NCI-H2081 (cell line): ENCODE results near the gene WASL.
A peak's percentile ranks its signal among the peaks of the same experiment; 100 is the strongest.
"Not testable (repeated sequence)": the region's sequence is repeated elsewhere in the genome, so short reads cannot be mapped to it uniquely, and the experiment has no call there.

Source experiments
- DNase-seq, 2 experiments: peaks; one replicate each; lab custom pipeline; 2025; lab: John Stamatoyannopoulos, UW

The WASL gene

GRCh38 chr7:123769371-123769770 is 20.6 kb upstream of the WASL start:
- DNase-seq, result no peak

DNA sequence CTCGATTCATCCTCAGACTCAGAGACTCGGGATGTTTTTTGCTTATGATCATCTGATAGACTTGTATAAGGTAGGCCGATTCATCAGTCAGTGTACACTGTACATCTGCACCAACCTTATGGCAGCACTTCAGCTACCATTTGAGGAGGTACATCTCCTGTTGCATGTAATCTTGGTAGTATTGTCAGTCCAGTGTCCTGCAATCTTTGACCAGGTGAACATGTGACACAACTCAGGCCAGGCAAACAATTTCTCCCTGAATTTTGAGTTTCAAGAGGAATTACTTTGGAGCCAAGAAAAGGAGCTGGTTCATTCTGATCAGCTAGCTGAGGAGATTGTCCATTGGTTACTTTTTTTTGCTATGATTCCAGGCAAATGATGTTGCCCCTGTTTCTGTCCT is 19.7 kb upstream of the WASL start:
- DNase-seq, result no peak

- DNase-seq, result no peak
Observed at GRCh38 chr7:123763191-123763661, 14.4 kb upstream of the WASL start.

DNA sequence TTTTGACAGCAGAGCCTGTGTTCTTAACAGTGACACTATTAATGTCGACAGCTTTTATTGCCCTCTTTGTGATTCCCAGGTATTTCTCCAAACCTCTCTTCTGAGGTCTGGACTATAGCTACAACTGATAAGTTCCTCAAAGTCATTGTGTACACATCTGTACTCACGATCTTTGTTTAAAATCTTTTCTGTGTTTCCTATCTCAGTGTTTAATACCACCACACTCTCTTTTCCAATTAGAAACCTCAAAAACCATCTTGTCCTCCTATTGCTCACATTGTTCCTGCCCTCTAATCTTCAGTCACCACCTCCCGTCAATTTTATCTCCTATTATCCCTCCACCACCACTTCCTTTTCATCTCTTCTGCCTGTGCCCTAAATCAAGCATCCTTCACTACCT is 12.9 kb upstream of the WASL start:
- DNase-seq, result no peak

DNA sequence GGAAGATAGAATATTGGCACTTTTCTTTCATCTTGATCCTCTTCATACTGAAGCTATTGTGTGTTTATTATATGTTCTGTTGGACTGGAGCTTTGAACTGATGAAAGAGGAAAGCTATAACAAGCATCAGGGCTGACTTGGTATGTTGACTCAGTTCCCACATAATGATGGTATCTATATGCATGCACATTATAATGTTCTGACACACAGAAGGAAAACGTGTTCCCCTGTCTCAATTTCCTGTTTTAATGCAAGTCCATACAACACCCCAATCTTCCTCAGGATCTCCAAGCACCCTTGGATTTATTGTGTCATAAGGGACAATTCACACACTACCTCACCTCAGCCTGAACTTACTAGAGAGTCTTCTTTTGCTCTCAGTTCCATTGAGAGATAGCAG is 8.3 kb upstream of the WASL start:
- no peak for DNase-seq

- no peak for DNase-seq
Observed at GRCh38 chr7:123755338-123755737, 6.5 kb upstream of the WASL start.

- DNase-seq, result no peak
Observed at GRCh38 chr7:123754271-123754871, 5.6 kb upstream of the WASL start.

DNA sequence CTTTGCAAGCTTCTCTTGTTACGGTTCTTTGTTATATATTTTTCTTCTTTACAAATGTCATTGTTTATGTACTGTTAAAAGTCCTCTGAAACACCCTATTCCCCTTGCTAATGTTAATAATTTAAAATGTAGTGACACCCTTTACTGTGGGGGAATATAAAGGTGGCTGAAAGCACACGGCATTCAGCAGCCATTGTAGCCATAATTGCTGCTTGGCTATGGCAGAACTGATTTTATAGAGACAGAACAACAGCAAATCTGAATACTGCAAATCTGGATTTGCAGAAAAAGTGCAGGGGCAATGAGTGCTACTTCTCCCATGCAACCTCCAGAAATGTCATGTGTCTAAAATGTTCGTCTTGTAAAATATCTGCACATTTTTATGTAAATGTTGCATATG is 3.7 kb upstream of the WASL start:
- peak in 1 of 2 experiments; percentile 38 for DNase-seq

DNA sequence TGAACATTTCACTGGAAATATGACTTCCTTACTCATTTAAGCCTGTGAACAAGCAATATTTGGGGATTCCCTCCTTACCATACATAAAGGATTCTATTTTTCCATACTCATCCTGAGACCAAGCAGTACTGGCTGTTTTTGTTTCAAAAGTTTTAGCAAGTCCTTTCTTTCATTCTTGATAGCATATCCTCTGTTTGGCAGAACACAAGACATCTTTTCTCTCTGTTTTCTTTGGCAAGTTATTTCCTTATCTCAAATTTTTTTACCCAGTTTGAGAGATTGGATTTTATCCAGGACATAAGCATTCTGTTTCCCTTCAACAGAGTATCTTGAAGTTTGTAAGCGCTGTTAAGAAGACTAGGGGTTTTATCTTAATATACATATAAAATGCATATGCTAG is 3.0 kb upstream of the WASL start:
- DNase-seq, result no peak

DNA sequence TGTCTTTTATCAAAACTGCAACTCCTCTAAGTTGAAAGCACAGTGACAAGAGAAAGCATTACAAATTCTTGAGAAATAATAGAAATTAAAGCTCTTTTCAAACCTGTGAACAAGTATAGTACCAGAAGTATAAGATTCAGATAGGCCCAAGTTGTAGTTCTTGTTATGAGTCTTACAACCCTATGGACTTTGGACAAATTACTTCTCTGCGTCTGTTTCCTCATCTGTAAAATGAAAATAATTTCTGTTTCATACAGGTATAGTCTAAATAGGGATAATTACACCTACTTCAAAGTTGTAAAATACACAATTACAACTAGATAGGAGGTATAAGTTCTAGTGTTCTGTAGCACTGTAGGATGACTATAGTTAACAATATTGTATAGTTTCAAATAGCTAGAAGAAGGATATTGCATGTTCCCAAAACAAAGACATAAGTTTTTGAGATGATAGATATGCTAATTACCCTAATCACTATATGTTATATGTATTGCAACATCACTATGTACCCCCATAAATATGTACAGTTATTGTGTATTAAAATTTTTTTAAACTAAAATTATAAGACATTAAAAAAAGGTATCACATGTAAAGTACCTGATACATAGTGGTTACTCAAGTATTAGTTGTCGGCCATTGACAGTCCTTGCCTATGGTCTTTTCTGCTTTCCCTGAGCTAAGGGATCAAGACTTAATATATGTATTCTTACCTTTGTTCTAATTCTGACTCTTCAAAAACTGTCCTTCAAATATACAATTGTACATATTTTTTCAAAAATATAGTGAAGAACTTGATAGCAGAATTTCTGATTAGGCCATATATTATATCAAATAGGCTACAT is 1.8 kb upstream of the WASL start:
- no peak for DNase-seq

- DNase-seq, result peak; percentile 64 to 84
Observed at GRCh38 chr7:123749537-123749857, 694 bp upstream of the WASL start.

DNA sequence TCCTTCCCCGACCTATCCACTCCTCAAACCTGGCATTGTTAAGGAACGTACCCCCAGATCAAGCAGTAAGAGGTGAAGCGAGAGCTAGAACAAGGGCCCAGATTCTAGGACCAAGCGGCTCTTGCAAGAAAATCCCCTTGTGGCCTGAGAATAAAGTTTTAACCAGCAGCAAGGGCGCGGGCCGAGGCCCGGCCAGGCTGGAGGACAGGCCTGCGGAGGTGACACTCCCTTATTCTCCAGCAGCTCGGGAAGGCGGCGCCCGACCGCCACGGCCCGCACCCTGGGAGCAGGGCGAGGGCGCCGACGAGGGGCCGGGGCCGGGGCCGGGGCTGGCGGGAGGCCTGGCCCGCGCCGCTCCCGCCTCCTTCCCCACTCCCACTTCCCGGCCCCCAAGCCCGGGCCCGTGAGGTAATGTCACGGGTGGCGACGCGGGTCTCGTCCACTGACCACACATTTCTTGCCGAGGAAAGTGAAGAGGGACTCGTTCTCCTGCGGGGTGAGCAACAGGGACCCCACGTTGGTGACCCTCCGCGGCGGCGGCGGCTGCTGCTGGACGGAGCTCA is 551 bp downstream of the WASL start:
- DNase-seq, result peak in 1 of 2 experiments; percentile 26

GRCh38 chr7:123747620-123748141 is 1.1 kb downstream of the WASL start:
- peak; percentile 56 to 76 for DNase-seq

- DNase-seq, result no peak
Observed at GRCh38 chr7:123746931-123747488, 1.8 kb downstream of the WASL start.

GRCh38 chr7:123746055-123746454 is 2.7 kb downstream of the WASL start:
- no peak for DNase-seq

- DNase-seq, result no peak
Observed at GRCh38 chr7:123745437-123745836, 3.4 kb downstream of the WASL start.

- DNase-seq, result no peak
Observed at GRCh38 chr7:123744416-123744815, 4.4 kb downstream of the WASL start.

DNA sequence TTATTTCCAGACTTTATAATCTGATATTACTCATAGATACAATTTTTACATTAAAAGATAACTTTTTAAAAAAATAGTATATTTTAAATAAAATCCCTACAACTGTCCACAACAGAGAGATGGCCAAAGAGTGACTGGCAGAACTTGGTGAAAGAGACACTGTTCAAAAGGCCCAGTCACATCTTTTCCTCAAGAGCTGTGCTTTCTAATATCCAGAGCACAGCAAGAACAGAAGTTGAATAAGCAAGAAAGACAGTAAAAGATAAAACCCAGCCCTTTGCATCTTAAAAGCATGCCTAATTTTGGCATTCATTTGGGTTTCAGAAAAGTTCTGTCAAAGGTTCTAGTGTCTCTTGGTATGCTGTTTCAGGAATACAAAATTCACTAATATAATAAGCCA is 6.9 kb downstream of the WASL start:
- DNase-seq, result no peak

DNA sequence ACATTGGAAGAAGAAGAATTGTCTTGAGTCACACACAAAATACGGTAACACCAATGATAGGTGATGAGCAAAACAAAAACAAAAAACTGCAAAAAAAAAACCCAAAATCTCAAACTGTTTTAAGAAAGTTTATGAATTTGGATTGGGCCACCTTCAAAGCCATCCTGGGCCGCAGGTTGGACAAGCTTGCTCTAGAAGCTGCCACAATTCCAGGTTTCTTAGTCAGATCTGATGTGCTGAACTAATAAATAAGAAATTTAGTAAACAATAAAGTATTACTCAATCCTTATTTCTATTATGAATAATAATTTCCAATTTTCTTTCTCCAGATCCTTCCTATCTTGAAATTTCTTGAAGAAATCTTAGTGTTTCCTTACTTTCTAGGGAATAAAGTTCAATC is 10.0 kb downstream of the WASL start:
- no peak for DNase-seq

- no peak for DNase-seq
Observed at GRCh38 chr7:123738356-123738755, 10.4 kb downstream of the WASL start.

GRCh38 chr7:123737168-123737674 is 11.6 kb downstream of the WASL start:
- not testable (repeated sequence) for DNase-seq

DNA sequence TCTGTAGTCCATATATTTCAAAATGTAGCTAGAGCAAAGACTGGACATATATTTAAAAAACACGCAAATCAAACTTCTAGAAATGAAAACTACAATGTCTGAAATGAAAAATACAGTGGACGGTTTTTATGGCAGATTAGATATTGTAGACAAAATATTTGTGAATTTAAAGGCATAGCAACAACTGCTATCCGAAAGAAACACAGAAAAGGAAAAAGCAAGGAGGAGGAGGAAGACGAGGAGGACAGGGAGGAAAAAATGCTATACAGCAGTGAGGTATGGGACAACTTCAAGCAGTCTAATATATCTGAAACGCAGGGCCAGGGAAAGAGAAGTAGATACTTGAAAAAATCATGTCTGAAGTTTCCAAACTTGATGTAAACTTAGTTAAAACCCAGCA is 13.3 kb downstream of the WASL start:
- DNase-seq, result no peak

DNA sequence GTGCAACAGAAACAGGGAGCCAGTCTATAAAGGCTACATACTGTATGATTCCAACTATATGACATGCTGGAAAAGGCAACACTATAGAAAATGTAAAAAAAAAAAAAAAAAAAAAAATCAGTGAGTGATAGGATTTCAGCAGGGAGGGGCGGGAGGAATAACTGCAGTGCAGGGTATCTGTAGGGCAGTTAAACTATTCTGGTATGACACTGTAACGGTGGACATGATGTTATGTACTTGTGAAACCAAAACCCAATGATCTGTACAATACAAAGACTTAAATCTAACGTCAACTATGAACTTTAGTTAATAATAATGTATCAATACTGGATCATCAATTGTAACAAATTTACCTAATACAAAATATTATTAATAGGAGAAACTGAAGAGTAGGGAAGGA is 14.3 kb downstream of the WASL start:
- no peak for DNase-seq
